Adipose tissue (tissue), 3 donors: ENCODE results near the gene FCHO1. TPM values are rescaled to one million over a fixed set of nuclear protein-coding genes. Genes with fewer than 3 reads are reported as not detected.

ENCODE experiments used
- H3K27ac ChIP-seq: one replicate; pipeline ENCODE4 v1.5.1; 2013; ENCODE audit warnings: low read depth, low read length
- WGBS, 3 donors: extraction: QIAGEN DNeasy Blood & Tissue Kit; methylation state at CpG; one replicate each; pipeline ENCODE4 v1.1.7; 2013; 5-methylcytosine and 5-hydroxymethylcytosine counted together
- polyA plus RNA-seq, 3 donors: library from polyadenylated mRNA; stranded (reverse); fragments of 200-250 nt; gene quantifications; one replicate each; pipeline ENCODE4 v1.2.3, GENCODE V29; 2013
- donor health status: healthy with polysubstance abuse.
- donor health status: Bipolar disorder and iron deficiency.
- donor health status: healthy.

Gene FCHO1
- polyA plus RNA-seq, 3 donors = 0.76 to 2.2 (median 1.8) TPM

GRCh38 chr19:17806945-17807344, 55.7 kb downstream of the FCHO1 start:
- 67 to 68% (median 67%) methylated on average over 3 of the region's 3 CpGs for WGBS, 3 donors
- no peak overlapping the region for H3K27ac ChIP-seq

- H3K27ac ChIP-seq = no peak overlapping the region
- 53 to 65% (median 60%) methylated on average over 38 of the region's 38 CpGs for WGBS, 3 donors
These were observed 56.5 kb downstream of the FCHO1 start for GRCh38 chr19:17807731-17808316.

- WGBS, 3 donors = 95 to 97% (median 96%) methylated on average over 2 of the region's 2 CpGs
- no peak overlapping the region for H3K27ac ChIP-seq
These were observed 59.8 kb downstream of the FCHO1 start for GRCh38 chr19:17811103-17811502.

- 88 to 90% (median 89%) methylated on average over 20 of the region's 20 CpGs for WGBS, 3 donors
- H3K27ac ChIP-seq = no peak overlapping the region
These were observed 60.4 kb downstream of the FCHO1 start for GRCh38 chr19:17811681-17812080.

- WGBS, 3 donors = 55 to 83% (median 80%) methylated on average over 5 of the region's 5 CpGs
- no peak overlapping the region for H3K27ac ChIP-seq
These were observed 60.8 kb downstream of the FCHO1 start for GRCh38 chr19:17812099-17812498.

GRCh38 chr19:17817668-17818363, 66.5 kb downstream of the FCHO1 start:
- no peak overlapping the region for H3K27ac ChIP-seq
- 75 to 85% (median 77%) methylated on average over 12 to 13 of the region's 13 CpGs for WGBS, 3 donors

GRCh38 chr19:17821190-17821589, 69.9 kb downstream of the FCHO1 start, which contains the start of gene INSL3:
TSS of gene INSL3 (minus strand) at chr19:17821519. CDS start at chr19:17821506, 13 bp downstream.
- H3K27ac ChIP-seq = no peak within 1 kb of the TSS
- WGBS, 3 donors = 64 to 76% (median 65%) methylated on average over 34 of the region's 34 CpGs

GRCh38 chr19:17824339-17824738, 73.1 kb downstream of the FCHO1 start:
- 50 to 71% (median 58%) methylated on average over 8 of the region's 8 CpGs for WGBS, 3 donors
- H3K27ac ChIP-seq = no peak overlapping the region

GRCh38 chr19:17826508-17827056, 75.3 kb downstream of the FCHO1 start:
- no peak overlapping the region for H3K27ac ChIP-seq
- WGBS, 3 donors = 69 to 95% (median 89%) methylated on average over 13 of the region's 13 CpGs

GRCh38 chr19:17829855-17830566, 78.7 kb downstream of the FCHO1 start:
- H3K27ac ChIP-seq = no peak overlapping the region
- WGBS, 3 donors = 14 to 49% (median 45%) methylated on average over 29 of the region's 29 CpGs

GRCh38 chr19:17830567-17831418, 79.5 kb downstream of the FCHO1 start:
- 8 to 56% (median 47%) methylated on average over 47 to 50 of the region's 50 CpGs for WGBS, 3 donors
- no peak overlapping the region for H3K27ac ChIP-seq

- H3K27ac ChIP-seq = no peak overlapping the region
- 22 to 76% (median 66%) methylated on average over 25 of the region's 25 CpGs for WGBS, 3 donors
These were observed 80.2 kb downstream of the FCHO1 start for GRCh38 chr19:17831419-17831888.

GRCh38 chr19:17832443-17833208, 81.3 kb downstream of the FCHO1 start:
- H3K27ac ChIP-seq = no peak overlapping the region
- WGBS, 3 donors = 84 to 93% (median 89%) methylated on average over 17 of the region's 17 CpGs

- no peak overlapping the region for H3K27ac ChIP-seq
- WGBS, 3 donors = 67 to 88% (median 85%) methylated on average over 27 of the region's 27 CpGs
These were observed 83.3 kb downstream of the FCHO1 start for GRCh38 chr19:17834350-17835181.

- 65 to 85% (median 74%) methylated on average over 8 of the region's 8 CpGs for WGBS, 3 donors
- no peak overlapping the region for H3K27ac ChIP-seq
These were observed 84.1 kb downstream of the FCHO1 start for GRCh38 chr19:17835182-17836006.

- H3K27ac ChIP-seq = no peak overlapping the region
- WGBS, 3 donors = 43 to 85% (median 83%) methylated on average over 4 of the region's 4 CpGs
These were observed 85.3 kb downstream of the FCHO1 start for GRCh38 chr19:17836530-17836929.
